Esophagus muscularis mucosa (tissue), 4 donors: Measurements from ENCODE around the gene ACVR1.

Experiments used
- CTCF ChIP-seq, 3 experiments: fragments of 200-600 bp in 2 of 3; fragments of 450-650 bp in 1 of 3; sonication (generic) in 2 of 3; IDR thresholded peaks; one replicate each; pipeline ENCODE4 v1.5.1; 2017 to 2019; ENCODE audit warnings: antibody characterized with exemption in 3 of 3, mild to moderate bottlenecking in 2 of 3, moderate library complexity in 1 of 3
- EP300 ChIP-seq: sonication (generic); formaldehyde crosslinking; IDR thresholded peaks from one replicate; pipeline ENCODE4 v1.6.1; 2017; ENCODE audit warnings: antibody characterized with exemption
- POLR2A ChIP-seq: fragments of 450-650 bp; IDR thresholded peaks from one replicate; pipeline ENCODE4 v1.6.1; 2017; ENCODE audit warnings: antibody characterized with exemption, moderate library complexity, mild to moderate bottlenecking, low read depth

- TF ChIP-seq EP300 (no peak), CTCF (IDR thresholded peaks at IDR 0.05) (no peak), POLR2A (no peak)
Measured at GRCh38 chr2:157746234-157746950, 129.7 kb downstream of the ACVR1 start.
